ENCODE data around the gene ZFAND2B.

- TF ChIP-seq SMC3 (conservative IDR thresholded peaks at IDR 0.05; ENCODE audit: poor library complexity): no peak
- TF ChIP-seq CTCF (IDR thresholded peaks at IDR 0.05; ENCODE audit: poor library complexity, severe bottlenecking): no peak
- TF ChIP-seq EP300 (conservative IDR thresholded peaks at IDR 0.05; ENCODE audit: poor library complexity, severe bottlenecking): no peak
- TF ChIP-seq REST (IDR thresholded peaks at IDR 0.05; ENCODE audit: borderline replicate concordance): no peak
Measured at GRCh38 chr2:219245899-219246230, 39.3 kb downstream of the ZFAND2B start.
